ENCODE data around the gene IL7R.

IL7R gene

DNA sequence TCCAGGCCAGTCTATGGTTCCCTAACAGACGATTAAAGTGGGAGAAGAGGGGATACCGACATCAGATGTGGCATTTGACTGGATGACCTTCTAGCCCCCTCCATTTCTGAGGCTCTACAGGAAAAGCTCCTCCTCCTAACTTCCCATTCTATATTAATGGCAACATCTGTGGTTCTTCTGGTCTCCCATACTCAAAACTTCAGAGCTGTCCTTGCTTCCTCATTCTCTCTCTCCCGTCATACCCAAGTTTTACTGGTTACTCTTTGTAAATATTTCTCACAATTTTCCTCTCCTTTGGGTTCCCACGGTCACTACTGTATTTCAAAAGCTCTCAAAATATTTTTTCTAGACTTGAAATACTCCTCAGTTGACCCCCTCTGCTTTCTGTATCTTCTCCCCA, 36.0 kb upstream of the IL7R start:
- no peaks in the 10 kb centered on the region for H3K36me3 ChIP-seq (ENCODE audit: insufficient read depth)
- TF ChIP-seq, protein P1, sequence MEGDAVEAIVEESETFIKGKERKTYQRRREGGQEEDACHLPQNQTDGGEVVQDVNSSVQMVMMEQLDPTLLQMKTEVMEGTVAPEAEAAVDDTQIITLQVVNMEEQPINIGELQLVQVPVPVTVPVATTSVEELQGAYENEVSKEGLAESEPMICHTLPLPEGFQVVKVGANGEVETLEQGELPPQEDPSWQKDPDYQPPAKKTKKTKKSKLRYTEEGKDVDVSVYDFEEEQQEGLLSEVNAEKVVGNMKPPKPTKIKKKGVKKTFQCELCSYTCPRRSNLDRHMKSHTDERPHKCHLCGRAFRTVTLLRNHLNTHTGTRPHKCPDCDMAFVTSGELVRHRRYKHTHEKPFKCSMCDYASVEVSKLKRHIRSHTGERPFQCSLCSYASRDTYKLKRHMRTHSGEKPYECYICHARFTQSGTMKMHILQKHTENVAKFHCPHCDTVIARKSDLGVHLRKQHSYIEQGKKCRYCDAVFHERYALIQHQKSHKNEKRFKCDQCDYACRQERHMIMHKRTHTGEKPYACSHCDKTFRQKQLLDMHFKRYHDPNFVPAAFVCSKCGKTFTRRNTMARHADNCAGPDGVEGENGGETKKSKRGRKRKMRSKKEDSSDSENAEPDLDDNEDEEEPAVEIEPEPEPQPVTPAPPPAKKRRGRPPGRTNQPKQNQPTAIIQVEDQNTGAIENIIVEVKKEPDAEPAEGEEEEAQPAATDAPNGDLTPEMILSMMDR (conservative IDR thresholded peaks at IDR 0.05; ENCODE audit: low read depth, low read length), result no peak
- H4K20me1 ChIP-seq (ENCODE audit: insufficient read depth), result no peaks in the 10 kb centered on the region
- no peaks in the 10 kb centered on the region for H3K79me2 ChIP-seq (ENCODE audit: insufficient read depth, low read depth)
- no peaks in the 10 kb centered on the region for H3K27me3 ChIP-seq (ENCODE audit: insufficient read depth, low read depth)
- no peak overlapping the region for H3K9ac ChIP-seq
- H3K4me1 ChIP-seq (ENCODE audit: low read depth, poor library complexity, severe bottlenecking), result no peaks in the 10 kb centered on the region
- H3K27ac ChIP-seq, result no peak overlapping the region
- H3K4me3 ChIP-seq (IDR thresholded peaks at IDR 0.05; ENCODE audit: insufficient read depth, low read depth, low read length), result no peak overlapping the region
- H2AFZ ChIP-seq (ENCODE audit: low read depth), result no peak overlapping the region
- H3K4me2 ChIP-seq, result no peak overlapping the region

DNA sequence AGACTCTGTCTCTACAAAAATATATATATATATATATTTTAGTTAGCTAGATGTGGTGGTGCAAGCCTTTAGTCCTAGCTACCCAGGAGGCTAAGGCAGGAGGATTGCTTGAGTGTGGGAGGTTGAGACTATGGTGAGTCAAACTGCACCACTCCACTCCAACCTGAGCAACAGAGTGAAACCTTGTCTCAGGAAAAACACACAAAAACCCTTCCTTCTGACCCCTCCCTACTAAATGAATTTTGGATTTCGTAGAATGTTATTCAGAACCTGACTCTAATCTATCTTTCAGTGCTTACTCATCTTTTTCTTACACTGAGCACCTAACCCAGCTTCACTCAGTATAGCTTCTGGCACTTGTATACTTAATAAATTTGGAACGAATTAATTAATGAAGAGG, 35.2 kb upstream of the IL7R start:
- no peak overlapping the region for H3K4me2 ChIP-seq
- H3K27me3 ChIP-seq (ENCODE audit: insufficient read depth, low read depth), result no peaks in the 10 kb centered on the region
- TF ChIP-seq, protein P1 (conservative IDR thresholded peaks at IDR 0.05; ENCODE audit: low read depth, low read length), result no peak
- no peak overlapping the region for H3K27ac ChIP-seq
- no peak overlapping the region for H3K4me3 ChIP-seq (IDR thresholded peaks at IDR 0.05; ENCODE audit: insufficient read depth, low read depth, low read length)
- H3K79me2 ChIP-seq (ENCODE audit: insufficient read depth, low read depth), result no peaks in the 10 kb centered on the region
- no peaks in the 10 kb centered on the region for H3K36me3 ChIP-seq (ENCODE audit: insufficient read depth)
- no peaks in the 10 kb centered on the region for H3K4me1 ChIP-seq (ENCODE audit: low read depth, poor library complexity, severe bottlenecking)
- no peaks in the 10 kb centered on the region for H4K20me1 ChIP-seq (ENCODE audit: insufficient read depth)
- H2AFZ ChIP-seq (ENCODE audit: low read depth), result no peak overlapping the region
- no peak overlapping the region for H3K9ac ChIP-seq

DNA sequence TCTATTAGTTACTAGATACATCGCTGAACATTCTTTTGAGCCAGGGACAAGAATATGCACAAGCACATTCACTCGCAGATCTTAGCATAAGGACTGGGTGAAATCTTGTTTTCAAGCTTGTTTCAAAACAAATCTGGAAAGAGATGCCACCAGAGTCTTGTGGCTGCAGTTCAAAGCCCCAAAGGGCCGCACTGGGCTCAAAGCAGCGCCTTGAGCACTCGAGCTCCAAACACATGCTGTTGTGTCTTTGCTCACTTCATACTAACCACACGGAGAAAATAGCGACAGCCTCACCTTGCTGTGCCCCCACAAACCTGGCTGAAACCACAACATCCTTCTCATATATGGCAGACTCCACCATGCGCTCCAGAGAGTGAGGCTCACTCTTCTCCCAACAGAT, 34.2 kb upstream of the IL7R start:
- H2AFZ ChIP-seq (ENCODE audit: low read depth), result no peak overlapping the region
- no peaks in the 10 kb centered on the region for H3K4me1 ChIP-seq (ENCODE audit: low read depth, poor library complexity, severe bottlenecking)
- H3K79me2 ChIP-seq (ENCODE audit: insufficient read depth, low read depth), result no peaks in the 10 kb centered on the region
- H3K4me3 ChIP-seq (IDR thresholded peaks at IDR 0.05; ENCODE audit: insufficient read depth, low read depth, low read length), result no peak overlapping the region
- no peaks in the 10 kb centered on the region for H3K27me3 ChIP-seq (ENCODE audit: insufficient read depth, low read depth)
- TF ChIP-seq, protein P1 (conservative IDR thresholded peaks at IDR 0.05; ENCODE audit: low read depth, low read length), result no peak
- H3K27ac ChIP-seq, result no peak overlapping the region
- H3K4me2 ChIP-seq, result no peak overlapping the region
- H4K20me1 ChIP-seq (ENCODE audit: insufficient read depth), result no peaks in the 10 kb centered on the region
- H3K9ac ChIP-seq, result no peak overlapping the region
- H3K36me3 ChIP-seq (ENCODE audit: insufficient read depth), result no peaks in the 10 kb centered on the region

DNA sequence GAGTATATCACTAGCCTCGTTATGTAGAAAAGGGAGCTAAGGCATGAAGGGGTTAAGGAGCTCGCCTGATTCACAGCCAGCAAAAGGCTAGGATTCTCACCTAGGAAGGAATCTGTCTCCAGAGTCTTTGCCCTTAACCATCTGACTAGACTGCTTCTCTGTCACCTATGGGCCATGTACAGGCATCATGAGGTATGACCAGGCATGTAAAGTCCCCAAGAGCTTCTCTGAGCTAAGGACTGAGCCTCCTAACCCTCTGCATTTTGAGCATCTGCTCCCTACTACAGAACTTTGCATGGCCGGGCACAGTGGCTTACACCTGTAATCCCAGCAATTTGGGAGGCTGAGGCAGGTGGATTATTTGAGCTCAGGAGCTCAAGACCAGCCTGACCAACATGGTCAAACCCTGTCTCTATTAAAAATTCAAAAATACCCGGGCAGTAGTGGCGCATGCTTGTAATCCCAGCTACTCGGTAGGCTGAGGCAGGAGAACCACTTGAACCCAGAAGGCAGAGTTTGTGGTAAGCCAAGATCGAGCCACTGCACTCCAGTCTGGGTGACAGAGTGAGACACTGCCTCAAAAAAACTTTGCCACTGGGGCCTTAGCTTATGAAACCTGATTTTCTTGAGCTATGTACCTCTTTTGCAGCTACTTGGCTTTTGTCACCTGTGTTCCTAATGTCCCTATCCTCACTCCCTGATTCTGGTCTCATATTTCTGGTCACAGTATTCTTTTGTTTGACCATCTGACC, 33.2 kb upstream of the IL7R start:
- no peak overlapping the region for H3K27ac ChIP-seq
- H3K4me2 ChIP-seq, result no peak overlapping the region
- no peaks in the 10 kb centered on the region for H4K20me1 ChIP-seq (ENCODE audit: insufficient read depth)
- H3K36me3 ChIP-seq (ENCODE audit: insufficient read depth), result no peaks in the 10 kb centered on the region
- TF ChIP-seq, protein P1 (conservative IDR thresholded peaks at IDR 0.05; ENCODE audit: low read depth, low read length), result no peak
- no peak overlapping the region for H2AFZ ChIP-seq (ENCODE audit: low read depth)
- H3K27me3 ChIP-seq (ENCODE audit: insufficient read depth, low read depth), result no peaks in the 10 kb centered on the region
- no peaks in the 10 kb centered on the region for H3K4me1 ChIP-seq (ENCODE audit: low read depth, poor library complexity, severe bottlenecking)
- no peak overlapping the region for H3K4me3 ChIP-seq (IDR thresholded peaks at IDR 0.05; ENCODE audit: insufficient read depth, low read depth, low read length)
- no peak overlapping the region for H3K9ac ChIP-seq
- H3K79me2 ChIP-seq (ENCODE audit: insufficient read depth, low read depth), result no peaks in the 10 kb centered on the region

Data from KMS-11 (cell line).